ENCODE data around the gene TRIM54.

TRIM54 gene

DNA sequence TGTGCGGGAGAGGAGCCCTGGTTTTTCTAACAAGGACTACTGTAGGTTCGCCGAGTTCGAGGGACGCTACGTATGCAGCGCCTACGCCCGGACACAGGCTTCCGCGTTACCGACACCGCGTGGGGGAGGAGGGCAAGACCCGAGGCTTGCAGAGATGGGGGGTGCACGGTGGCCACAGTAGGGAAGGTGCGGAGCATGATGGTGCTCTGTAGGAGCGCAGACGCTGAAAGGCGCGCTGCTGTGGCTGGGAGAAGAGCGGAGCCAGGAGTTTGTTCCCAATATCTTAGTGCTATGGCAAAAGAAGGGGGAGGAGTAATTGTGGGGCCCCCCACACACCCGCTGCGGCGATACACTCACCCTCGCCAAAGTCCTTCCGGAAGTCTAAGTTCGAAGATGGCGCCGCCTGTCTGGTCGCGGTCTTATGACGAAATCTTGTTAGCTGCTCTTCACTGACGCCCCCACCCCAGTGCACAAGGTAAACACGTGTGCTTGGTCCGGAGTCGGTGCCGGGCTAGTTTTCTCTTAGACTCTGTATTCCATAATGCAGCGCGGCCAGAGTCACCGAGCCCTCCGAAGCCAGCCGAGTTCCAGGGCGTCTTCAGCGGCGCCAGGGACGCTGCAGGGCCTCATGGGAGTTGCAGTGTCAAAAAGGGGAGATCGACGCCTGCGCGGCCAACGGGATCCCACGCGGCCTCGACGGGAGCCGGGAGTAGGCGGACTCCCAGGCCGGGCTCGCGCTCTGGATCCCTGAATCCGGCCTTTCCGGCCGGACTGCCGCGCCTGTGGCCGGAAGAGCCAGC lies 74.4 kb downstream of the TRIM54 start, which contains the start of gene GTF3C2:
TSS of gene GTF3C2 (minus strand) at position 383 of the 800 bp plus-strand sequence. CDS start 13,210 bp downstream, outside the sequence.
- DNase-seq (ENCODE audit: low spot score): peak; percentile 98

Data from NAMALWA (cell line).